Muscle of leg (tissue), 11 donors: ENCODE results near the gene COL20A1. TPM values are rescaled to one million over a fixed set of nuclear protein-coding genes. Genes with fewer than 3 reads are reported as not detected.
"Not testable (repeated sequence)": the region's sequence is repeated elsewhere in the genome, so short reads cannot be mapped to it uniquely, and the experiment has no call there.

Experiments
- DNase-seq: peaks from one replicate; pipeline ENCODE4 v3.0.0; 2013
- H3K27ac ChIP-seq: one replicate; pipeline ENCODE4 v1.5.1; 2013; ENCODE audit warnings: mild to moderate bottlenecking, low read length, control low read depth
- H3K27me3 ChIP-seq: one replicate; pipeline ENCODE4 v1.6.1; 2013; ENCODE audit warnings: low read length; ENCODE audit not compliant: control insufficient read depth, insufficient read depth
- H3K36me3 ChIP-seq: one replicate; pipeline ENCODE4 v1.6.1; 2013; ENCODE audit warnings: low read length; ENCODE audit not compliant: control insufficient read depth, insufficient read depth
- H3K4me1 ChIP-seq: one replicate; pipeline ENCODE4 v1.6.1; 2013; ENCODE audit warnings: low read length; ENCODE audit not compliant: control insufficient read depth, insufficient read depth
- H3K4me3 ChIP-seq: one replicate; pipeline ENCODE4 v1.5.1; 2013; ENCODE audit warnings: low read length, control low read depth
- H3K9me3 ChIP-seq: replicated peaks from 2 replicates; pipeline ENCODE4 v1.6.1; 2013; ENCODE audit warnings: low read depth, low read length; ENCODE audit not compliant: control insufficient read depth
- WGBS: methylation state at CpG from one replicate; pipeline ENCODE4 v1.1.5; 2013; ENCODE audit warnings: missing lambda C conversion rate; ENCODE audit not compliant: insufficient coverage; 5-methylcytosine and 5-hydroxymethylcytosine counted together
- polyA plus RNA-seq, 8 donors: library from polyadenylated mRNA; unstranded; fragments of 120-200 nt; gene quantifications; one replicate each; pipeline versions ENCODE4 v1.2.1 to v1.2.3, GENCODE V29; 2013; ENCODE audit warnings: inconsistent platforms in 1 of 8, low replicate concordance in 1 of 8; ENCODE audit not compliant: insufficient read length in 8 of 8, insufficient read depth in 1 of 8
- total RNA-seq: library from RNA; stranded (reverse); fragments of 120-200 nt; gene quantifications from one replicate; pipeline ENCODE4 v1.2.4, GENCODE V29; 2013

COL20A1 gene
- total and polyA plus RNA-seq, 9 donors = 4.6 to 15.2 (median 9.3) TPM

DNA sequence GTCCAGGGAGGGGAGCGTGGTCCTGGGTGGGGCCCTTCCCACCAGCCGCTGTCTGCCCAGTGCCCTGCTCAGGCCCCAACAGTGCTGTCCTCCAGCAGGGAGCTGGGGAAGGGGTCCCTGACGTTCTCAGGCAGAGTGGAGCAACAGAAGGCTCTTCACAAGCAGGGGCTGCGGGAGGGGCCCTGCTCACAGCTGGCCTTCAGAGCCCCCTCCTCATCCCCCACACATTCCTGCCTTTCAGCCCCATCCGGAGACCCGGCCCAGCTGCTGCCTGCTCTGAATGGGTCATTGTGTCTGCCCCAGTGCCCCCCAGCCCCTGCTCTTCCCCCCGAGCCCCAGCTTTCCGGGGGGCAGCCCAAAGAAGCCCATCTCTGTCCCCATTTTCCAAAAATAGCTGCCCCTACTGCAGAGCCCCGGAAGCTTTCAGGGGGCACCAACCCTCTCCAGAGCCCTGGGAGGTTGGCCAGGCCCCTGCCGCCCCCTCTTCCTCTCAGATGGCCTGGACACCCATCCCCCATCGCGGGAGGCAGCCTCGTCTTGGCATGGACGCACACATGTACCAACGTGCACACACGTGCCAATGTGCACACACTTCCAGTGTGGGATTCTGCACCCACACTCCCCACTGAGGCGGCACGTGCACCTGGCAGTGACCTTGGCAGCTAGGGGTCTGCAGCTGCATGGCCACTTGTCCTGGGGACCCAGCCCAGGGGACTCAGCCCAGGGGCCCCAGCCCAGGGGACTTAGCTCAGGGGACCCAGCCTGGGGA lies 3.7 kb downstream of the COL20A1 start:
- Histone ChIP-seq H3K27me3 (peaks cover 40% of the 10 kb centered on the region), H3K9me3 (no peaks in the 10 kb centered on the region), H3K36me3 (no peaks in the 10 kb centered on the region), H3K4me3 (no peak overlapping the region), H3K27ac (no peak overlapping the region), H3K4me1 (peaks cover 50% of the 10 kb centered on the region)
- DNase-seq = no peak
- WGBS = 32% methylated on average over 16 of the region's 18 CpGs

GRCh38 chr20:63297371-63297781 lies 4.4 kb downstream of the COL20A1 start:
- Histone ChIP-seq H3K4me3 (no peak overlapping the region), H3K36me3 (no peaks in the 10 kb centered on the region), H3K27ac (no peak overlapping the region), H3K27me3 (peaks cover 40% of the 10 kb centered on the region), H3K9me3 (no peaks in the 10 kb centered on the region), H3K4me1 (peaks cover 43% of the 10 kb centered on the region)
- DNase-seq = no peak
- WGBS = 65% methylated on average over 11 of the region's 11 CpGs

DNA sequence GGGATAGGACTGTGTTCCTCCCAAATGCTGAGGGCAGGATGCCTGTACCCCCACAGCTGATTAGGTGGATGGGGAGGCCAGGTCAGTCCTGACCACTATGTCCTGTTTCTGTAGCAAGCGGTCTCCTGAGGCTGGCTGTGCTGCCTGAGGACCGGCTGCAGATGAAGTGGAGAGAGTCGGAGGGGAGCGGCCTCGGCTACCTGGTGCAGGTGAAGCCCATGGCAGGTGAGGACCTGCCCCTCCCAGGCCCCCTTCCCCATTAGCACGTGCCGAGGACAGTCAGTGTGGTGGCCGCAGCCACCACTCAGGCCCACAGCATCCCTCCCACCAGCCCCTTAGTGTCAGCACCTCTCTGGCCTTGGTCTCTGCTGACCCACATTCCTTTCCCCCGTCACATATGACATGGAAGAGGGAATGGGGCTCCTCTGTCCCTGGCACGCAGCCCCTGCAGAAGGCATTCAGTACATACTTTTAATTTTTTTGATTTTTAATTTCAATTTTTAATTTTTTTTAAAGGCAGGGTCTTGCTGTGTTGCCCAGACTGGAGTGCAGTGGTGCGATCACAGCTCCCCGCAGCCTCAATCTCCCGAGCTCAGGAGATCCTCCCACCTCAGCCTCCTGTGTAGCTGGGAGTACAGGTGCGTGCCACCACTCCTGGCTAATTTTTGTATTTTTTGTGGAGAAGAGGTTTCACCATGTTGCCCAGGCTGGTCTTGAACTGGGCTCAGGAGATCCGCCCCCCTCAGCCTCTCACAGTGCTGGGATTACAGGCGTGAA lies 5.0 kb downstream of the COL20A1 start:
- WGBS = 83% methylated on average over 13 of the region's 16 CpGs
- DNase-seq = no peak
- H3K4me3 ChIP-seq = no peak overlapping the region
- H3K27me3 ChIP-seq = peaks cover 40% of the 10 kb centered on the region
- H3K27ac ChIP-seq = no peak overlapping the region
- peaks cover 39% of the 10 kb centered on the region for H3K4me1 ChIP-seq
- H3K9me3 ChIP-seq = no peaks in the 10 kb centered on the region
- H3K36me3 ChIP-seq = no peaks in the 10 kb centered on the region

GRCh38 chr20:63298731-63299312 lies 5.8 kb downstream of the COL20A1 start:
- no peak for DNase-seq
- no peaks in the 10 kb centered on the region for H3K36me3 ChIP-seq
- no peak overlapping the region for H3K27ac ChIP-seq
- H3K27me3 ChIP-seq = peaks cover 37% of the 10 kb centered on the region
- H3K4me3 ChIP-seq = no peak overlapping the region
- no peaks in the 10 kb centered on the region for H3K9me3 ChIP-seq
- 92% methylated on average over 15 of the region's 17 CpGs for WGBS
- peaks cover 32% of the 10 kb centered on the region for H3K4me1 ChIP-seq

DNA sequence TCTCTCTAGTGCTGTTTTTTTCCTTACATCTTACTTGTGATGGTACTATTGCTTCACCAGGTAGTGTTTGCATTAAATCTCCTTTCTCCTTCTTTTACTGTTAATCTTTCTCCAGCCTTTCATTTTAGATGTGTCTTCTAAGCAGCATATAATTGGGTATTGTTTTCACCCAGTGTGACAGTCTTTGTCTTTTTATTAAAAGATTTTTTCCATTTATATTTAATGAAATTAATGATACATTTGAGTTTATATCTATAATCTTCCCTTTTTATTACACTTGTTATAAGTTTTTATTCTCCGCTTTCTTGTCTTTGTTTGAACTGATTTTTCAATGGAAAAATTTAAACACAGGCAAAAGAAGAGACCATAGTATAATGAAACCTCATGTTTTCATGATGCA lies 8.7 kb downstream of the COL20A1 start:
- Histone ChIP-seq H3K27ac (no peak overlapping the region), H3K4me3 (no peak overlapping the region), H3K9me3 (no peaks in the 10 kb centered on the region), H3K36me3 (no peaks in the 10 kb centered on the region), H3K4me1 (peaks cover 17% of the 10 kb centered on the region), H3K27me3 (peaks cover 14% of the 10 kb centered on the region)
- DNase-seq = no peak
- WGBS = no CpG with 5 or more reads among the region's 1 CpG

DNA sequence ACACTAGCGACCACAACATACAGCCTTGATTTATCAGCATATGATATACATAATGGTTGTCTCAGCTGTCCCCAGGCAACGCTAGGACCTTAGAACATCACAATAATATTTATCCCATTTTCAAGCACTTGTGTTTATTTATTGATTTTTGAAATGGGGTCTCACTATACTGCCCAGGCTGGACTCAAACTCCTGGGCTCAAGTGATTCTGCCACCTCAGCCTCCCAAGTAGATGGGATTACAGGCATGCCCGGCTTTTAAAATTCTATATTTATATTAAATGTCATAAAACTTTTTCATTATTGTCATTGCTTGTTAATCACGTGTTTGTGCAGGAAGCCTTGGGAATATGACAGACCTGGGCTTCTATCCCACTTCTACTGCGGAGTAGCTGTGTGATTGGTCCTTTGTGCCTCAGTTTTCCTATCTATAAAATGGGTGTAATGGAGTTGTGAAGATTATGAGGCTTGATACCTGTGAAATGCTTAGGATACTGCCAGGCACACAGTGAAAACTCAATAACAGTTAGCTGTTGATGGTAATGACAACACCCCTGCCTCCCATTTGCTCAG lies 10.2 kb downstream of the COL20A1 start:
- Histone ChIP-seq H3K27me3 (peaks cover 7% of the 10 kb centered on the region), H3K4me3 (no peak overlapping the region), H3K27ac (no peak overlapping the region), H3K36me3 (no peaks in the 10 kb centered on the region), H3K9me3 (no peaks in the 10 kb centered on the region), H3K4me1 (peaks cover 4% of the 10 kb centered on the region)
- no CpG with 5 or more reads among the region's 5 CpGs for WGBS
- no peak for DNase-seq

DNA sequence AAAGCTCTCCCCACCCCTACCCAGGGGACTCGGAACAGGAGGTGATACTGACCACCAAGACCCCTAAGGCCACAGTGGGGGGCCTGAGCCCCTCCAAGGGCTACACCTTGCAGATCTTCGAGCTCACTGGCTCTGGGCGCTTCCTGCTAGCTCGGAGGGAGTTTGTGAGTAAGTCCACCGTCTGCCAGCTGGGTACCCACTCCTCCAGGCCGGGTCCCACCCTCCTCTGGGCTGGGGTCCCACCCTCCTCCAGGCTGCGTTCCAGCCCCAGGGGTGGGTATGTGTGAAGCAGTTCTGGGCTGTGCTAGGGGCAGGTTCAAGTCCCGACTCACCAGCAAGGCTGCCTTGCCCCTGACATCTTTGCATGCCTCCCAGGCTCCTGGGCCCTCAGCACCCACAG lies 12.4 kb downstream of the COL20A1 start:
- H3K27ac ChIP-seq = no peak overlapping the region
- no peaks in the 10 kb centered on the region for H3K9me3 ChIP-seq
- 32% methylated on average over 3 of the region's 8 CpGs for WGBS
- DNase-seq = no peak
- no peaks in the 10 kb centered on the region for H3K36me3 ChIP-seq
- peaks cover 5% of the 10 kb centered on the region for H3K27me3 ChIP-seq
- peaks cover 14% of the 10 kb centered on the region for H3K4me1 ChIP-seq
- H3K4me3 ChIP-seq = no peak overlapping the region

DNA sequence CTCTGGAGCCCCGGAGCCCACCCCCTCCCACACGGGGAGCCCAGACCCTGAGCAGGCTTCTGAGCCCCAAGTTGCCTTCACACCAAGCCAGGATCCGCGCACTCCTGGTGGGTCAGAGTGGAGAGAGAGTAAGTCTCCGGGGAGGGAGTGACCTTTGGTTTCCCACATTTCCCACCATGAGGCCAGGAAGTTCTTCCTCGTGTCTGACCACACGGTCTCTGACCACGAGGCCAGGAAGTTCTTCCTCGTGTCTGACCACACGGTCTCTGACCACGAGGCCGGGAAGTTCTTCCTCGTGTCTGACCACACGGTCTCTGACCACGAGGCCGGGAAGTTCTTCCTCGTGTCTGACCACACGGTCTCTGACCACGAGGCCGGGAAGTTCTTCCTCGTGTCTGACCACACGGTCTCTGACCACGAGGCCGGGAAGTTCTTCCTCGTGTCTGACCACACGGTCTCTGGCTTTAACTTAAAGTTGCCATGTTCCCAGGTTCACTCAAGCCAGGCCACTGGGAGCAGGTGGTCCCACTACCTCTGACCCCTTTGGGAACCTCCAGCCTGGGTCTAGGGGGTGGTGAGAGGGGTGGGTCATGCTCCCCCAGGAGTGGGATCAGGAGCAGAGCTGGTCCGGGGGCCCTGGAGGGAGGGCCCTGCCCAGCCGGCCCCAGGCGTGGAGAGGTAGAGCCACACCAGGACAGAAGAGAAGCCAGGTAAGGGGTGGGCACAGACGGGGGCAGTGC lies 13.1 kb downstream of the COL20A1 start:
- H3K27me3 ChIP-seq, H3K4me3 ChIP-seq, H3K27ac ChIP-seq, DNase-seq, H3K9me3 ChIP-seq, H3K36me3 ChIP-seq: not testable (repeated sequence)
- peaks cover 14% of the 10 kb centered on the region for H3K4me1 ChIP-seq
- WGBS = 76% methylated on average over 12 of the region's 30 CpGs

- WGBS = 71% methylated on average over 35 of the region's 35 CpGs
- Histone ChIP-seq H3K4me3 (no peak overlapping the region), H3K27me3 (peaks cover 5% of the 10 kb centered on the region), H3K36me3 (no peaks in the 10 kb centered on the region), H3K27ac (no peak overlapping the region), H3K4me1 (peaks cover 17% of the 10 kb centered on the region), H3K9me3 (no peaks in the 10 kb centered on the region)
- no peak for DNase-seq
These were observed 13.9 kb downstream of the COL20A1 start for GRCh38 chr20:63306673-63307537.
